Cardiac muscle cell (in vitro differentiated cells and primary cell): ENCODE data around the gene KIF26A. TPM values are rescaled to one million over a fixed set of nuclear protein-coding genes. Genes with fewer than 3 reads are reported as not detected.

Source experiments
- DNase-seq, 2 donors: peaks; one replicate each; pipeline versions ENCODE4 v3.0.0 to v3.0.0-alpha.2; 2010 to 2017; ENCODE audit warnings: low read depth in 1 of 2, low spot score in 1 of 2
- H3K27ac ChIP-seq: fragments of 200-600 bp; sonication (generic); 2 replicates; pipeline ENCODE4 v1.5.1; 2016
- H3K27me3 ChIP-seq: fragments of 200-600 bp; sonication (generic); 2 replicates; pipeline ENCODE4 v1.6.0; 2016; ENCODE audit warnings: control low read depth
- H3K36me3 ChIP-seq: fragments of 200-600 bp; sonication (generic); 2 replicates; pipeline ENCODE4 v1.5.1; 2016; ENCODE audit warnings: control low read depth
- H3K4me1 ChIP-seq: fragments of 200-600 bp; sonication (generic); 2 replicates; pipeline ENCODE4 v1.8.1; 2017; ENCODE audit warnings: low read depth, mild to moderate bottlenecking, mixed run types
- H3K4me3 ChIP-seq: fragments of 200-600 bp; sonication (generic); 2 replicates; pipeline ENCODE4 v1.5.1; 2016; ENCODE audit warnings: mild to moderate bottlenecking
- H3K9me3 ChIP-seq: fragments of 200-600 bp; sonication (generic); 2 replicates; pipeline ENCODE4 v1.5.1; 2017; ENCODE audit warnings: low read depth, mild to moderate bottlenecking, control low read depth
- CTCF ChIP-seq: IDR thresholded peaks from 2 replicates; pipeline ENCODE4 v1.5.1; 2012; ENCODE audit warnings: low read depth, mild to moderate bottlenecking, low read length
- polyA plus RNA-seq: library from polyadenylated mRNA; unstranded; fragments of >200 nt; fragmentation: Nextera tagmentation; extraction: Ambion mirVana; gene quantifications from 2 replicates; pipeline ENCODE4 v1.2.1, GENCODE V29; 2016
- total RNA-seq: library from RNA; depleted of rRNA; stranded (reverse); fragments of >200 nt; gene quantifications from 2 replicates; pipeline ENCODE4 v1.2.3, GENCODE V29; 2016

Gene KIF26A
- total and polyA plus RNA-seq, 2 experiments from 2014 or later = 9.9 to 74.9 TPM

DNA sequence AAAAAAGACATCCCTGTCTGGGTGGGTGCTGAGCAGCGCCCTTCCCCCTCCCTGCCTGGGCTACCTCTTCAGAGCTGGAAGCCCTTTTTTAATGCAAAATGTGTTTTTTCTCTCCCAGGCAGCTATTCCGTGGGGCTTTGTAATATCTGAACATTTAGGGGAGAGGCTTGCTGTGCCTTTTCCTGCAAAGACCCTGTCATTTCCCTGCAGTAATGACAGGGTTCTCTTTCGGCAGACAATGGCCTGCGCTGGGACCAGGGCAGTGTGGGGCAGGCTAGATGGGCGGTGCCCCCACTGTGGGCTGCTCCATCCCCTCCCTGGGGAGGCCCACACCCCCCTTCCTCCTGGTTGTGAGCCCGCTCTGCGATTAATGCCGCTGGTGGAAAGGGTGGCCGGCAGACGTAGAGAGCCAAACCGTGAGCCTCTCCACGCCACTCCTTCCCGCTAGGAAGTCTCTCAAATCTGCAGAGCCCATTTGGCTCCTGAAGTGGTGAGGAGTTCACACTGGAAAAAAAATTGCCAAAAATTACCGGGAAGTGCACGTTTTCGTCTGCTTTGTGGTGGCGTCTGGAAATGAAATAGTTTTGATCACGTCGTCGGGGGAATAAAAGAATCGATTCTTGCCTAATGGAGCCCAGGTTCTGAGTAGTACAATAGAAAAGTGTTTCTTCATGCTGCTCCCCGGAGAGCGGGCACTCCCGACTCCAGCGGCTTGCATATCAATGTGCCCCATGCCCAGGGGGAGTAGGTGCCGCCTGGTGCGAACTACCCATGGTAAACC, 31.5 kb downstream of the KIF26A start:
- TF ChIP-seq CTCF = no peak
- Histone ChIP-seq H3K27me3 (no peaks in the 10 kb centered on the region), H3K4me3 (no peak overlapping the region), H3K27ac (no peak overlapping the region), H3K4me1 (peaks cover 8% of the 10 kb centered on the region), H3K9me3 (no peaks in the 10 kb centered on the region), H3K36me3 (no peaks in the 10 kb centered on the region)
- DNase-seq = no peak

GRCh38 chr14:104171029-104171697, 32.8 kb downstream of the KIF26A start:
- TF ChIP-seq CTCF = no peak
- Histone ChIP-seq H3K4me3 (no peak overlapping the region), H3K36me3 (peaks cover 3% of the 10 kb centered on the region), H3K27ac (no peak overlapping the region), H3K27me3 (no peaks in the 10 kb centered on the region), H3K9me3 (no peaks in the 10 kb centered on the region), H3K4me1 (peaks cover 8% of the 10 kb centered on the region)
- peak in 1 of 2 donors; percentile 77 for DNase-seq

DNA sequence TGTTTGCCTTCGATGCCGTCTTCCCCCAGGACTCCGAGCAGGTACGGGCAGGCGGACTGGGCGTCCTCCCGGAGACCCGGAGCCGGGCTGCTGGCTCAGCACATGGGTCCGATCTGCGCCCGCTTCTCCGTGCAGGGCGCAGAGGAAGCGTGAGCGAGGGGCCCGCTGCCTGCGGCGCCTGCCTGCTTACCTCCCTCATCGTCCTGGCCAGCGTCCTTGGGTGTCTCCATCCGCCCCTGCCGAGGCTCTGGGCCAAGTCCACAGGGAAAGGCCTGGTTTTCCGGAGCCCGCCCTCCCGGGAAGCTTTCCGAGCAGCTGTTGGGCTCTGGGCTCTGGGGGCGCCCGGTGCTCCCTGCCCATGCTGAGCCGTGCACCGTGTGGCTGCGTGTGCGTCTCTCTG, 33.5 kb downstream of the KIF26A start:
- Histone ChIP-seq H3K27me3 (no peaks in the 10 kb centered on the region), H3K27ac (no peak overlapping the region), H3K4me3 (no peak overlapping the region), H3K36me3 (peaks cover 3% of the 10 kb centered on the region), H3K9me3 (no peaks in the 10 kb centered on the region), H3K4me1 (peaks cover 8% of the 10 kb centered on the region)
- TF ChIP-seq CTCF = no peak
- no peak for DNase-seq

GRCh38 chr14:104172349-104172748, 34.0 kb downstream of the KIF26A start:
- Histone ChIP-seq H3K4me3 (no peak overlapping the region), H3K27me3 (no peaks in the 10 kb centered on the region), H3K36me3 (peaks cover 3% of the 10 kb centered on the region), H3K9me3 (no peaks in the 10 kb centered on the region), H3K27ac (no peak overlapping the region), H3K4me1 (peaks cover 8% of the 10 kb centered on the region)
- DNase-seq = no peak
- TF ChIP-seq CTCF = no peak

DNA sequence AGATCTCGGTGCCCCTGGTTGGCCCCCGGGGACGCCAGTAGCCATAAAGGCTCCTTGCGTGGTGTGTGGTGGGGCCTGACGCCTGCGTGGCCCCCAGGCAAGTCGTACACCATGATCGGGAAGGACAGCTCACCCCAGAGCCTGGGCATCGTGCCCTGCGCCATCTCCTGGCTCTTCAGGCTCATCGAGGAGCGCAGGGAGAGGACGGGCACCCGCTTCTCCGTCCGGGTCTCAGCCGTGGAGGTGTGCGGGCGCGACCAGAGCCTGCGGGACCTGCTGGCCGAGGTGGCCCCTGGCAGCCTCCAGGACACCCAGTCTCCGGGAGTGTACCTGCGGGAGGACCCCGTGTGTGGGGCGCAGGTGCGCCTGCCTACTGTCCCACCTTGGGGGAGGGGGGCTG, 34.5 kb downstream of the KIF26A start:
- H3K27ac ChIP-seq = no peak overlapping the region
- peaks cover 8% of the 10 kb centered on the region for H3K4me1 ChIP-seq
- H3K27me3 ChIP-seq = no peaks in the 10 kb centered on the region
- no peak for DNase-seq
- H3K9me3 ChIP-seq = no peaks in the 10 kb centered on the region
- peaks cover 3% of the 10 kb centered on the region for H3K36me3 ChIP-seq
- H3K4me3 ChIP-seq = no peak overlapping the region
- TF ChIP-seq CTCF = no peak
